Glomerular visceral epithelial cell (primary cell): ENCODE results near the gene TCF20.
A peak's percentile ranks its signal among the peaks of the same experiment; 100 is the strongest.

Experiments used
- DNase-seq: peaks from one replicate; pipeline ENCODE4 v3.0.0-alpha.2; 2016; ENCODE audit errors: extremely low spot score

The TCF20 gene

GRCh38 chr22:42282252-42282942 is 11.9 kb upstream of the TCF20 start:
- no peak for DNase-seq

GRCh38 chr22:42281706-42282251 is 11.3 kb upstream of the TCF20 start:
- DNase-seq, result no peak

- no peak for DNase-seq
Measured at GRCh38 chr22:42281284-42281683, 10.8 kb upstream of the TCF20 start.

- DNase-seq, result no peak
Measured at GRCh38 chr22:42280836-42281235, 10.4 kb upstream of the TCF20 start.

- no peak for DNase-seq
Measured at GRCh38 chr22:42280140-42280539, 9.7 kb upstream of the TCF20 start.

- no peak for DNase-seq
Measured at GRCh38 chr22:42279425-42280020, 9.1 kb upstream of the TCF20 start.

GRCh38 chr22:42277988-42278776 is 7.7 kb upstream of the TCF20 start:
- no peak for DNase-seq

GRCh38 chr22:42277232-42277753 is 6.8 kb upstream of the TCF20 start:
- no peak for DNase-seq

- no peak for DNase-seq
Measured at GRCh38 chr22:42275970-42276369, 5.5 kb upstream of the TCF20 start.

GRCh38 chr22:42275176-42275575 is 4.7 kb upstream of the TCF20 start:
- no peak for DNase-seq

GRCh38 chr22:42273855-42274451 is 3.5 kb upstream of the TCF20 start:
- no peak for DNase-seq

- no peak for DNase-seq
Measured at GRCh38 chr22:42272431-42272999, 2.1 kb upstream of the TCF20 start.

- DNase-seq, result no peak
Measured at GRCh38 chr22:42271906-42272305, 1.5 kb upstream of the TCF20 start.

- no peak for DNase-seq
Measured at GRCh38 chr22:42271191-42271813, 849 bp upstream of the TCF20 start.

- DNase-seq, result no peak
Measured at GRCh38 chr22:42270176-42270509, 310 bp downstream of the TCF20 start.

GRCh38 chr22:42269432-42270175 is 849 bp downstream of the TCF20 start:
- peak; percentile 47 for DNase-seq

- DNase-seq, result no peak
Measured at GRCh38 chr22:42268852-42269410, 1.5 kb downstream of the TCF20 start.

- no peak for DNase-seq
Measured at GRCh38 chr22:42265321-42265720, 5.1 kb downstream of the TCF20 start.

- no peak for DNase-seq
Measured at GRCh38 chr22:42263944-42264343, 6.5 kb downstream of the TCF20 start.

GRCh38 chr22:42262964-42263363 is 7.5 kb downstream of the TCF20 start:
- DNase-seq, result no peak
